ENCODE data around the gene LTBP2.

LTBP2 gene

GRCh38 chr14:74591394-74591793 lies 20.6 kb downstream of the LTBP2 start:
- no peak for DNase-seq (ENCODE audit: low read depth)

- DNase-seq (ENCODE audit: low read depth): no peak
These were observed 22.7 kb downstream of the LTBP2 start for GRCh38 chr14:74589291-74589879.

- no peak for DNase-seq (ENCODE audit: low read depth)
These were observed 24.7 kb downstream of the LTBP2 start for GRCh38 chr14:74587363-74587707.

GRCh38 chr14:74586681-74587362 lies 25.2 kb downstream of the LTBP2 start:
- no peak for DNase-seq (ENCODE audit: low read depth)

GRCh38 chr14:74585406-74586335 lies 26.4 kb downstream of the LTBP2 start:
- no peak for DNase-seq (ENCODE audit: low read depth)

GRCh38 chr14:74584951-74585350 lies 27.1 kb downstream of the LTBP2 start:
- no peak for DNase-seq (ENCODE audit: low read depth)

- no peak for DNase-seq (ENCODE audit: low read depth)
These were observed 28.2 kb downstream of the LTBP2 start for GRCh38 chr14:74583689-74584434.

- peak; percentile 85 for DNase-seq (ENCODE audit: low read depth)
These were observed 29.0 kb downstream of the LTBP2 start for GRCh38 chr14:74582910-74583581.

- DNase-seq (ENCODE audit: low read depth): no peak
These were observed 31.8 kb downstream of the LTBP2 start for GRCh38 chr14:74580275-74580672.

GRCh38 chr14:74579447-74580274 lies 32.4 kb downstream of the LTBP2 start:
- peak; percentile 29 for DNase-seq (ENCODE audit: low read depth)

- no peak for DNase-seq (ENCODE audit: low read depth)
These were observed 33.6 kb downstream of the LTBP2 start for GRCh38 chr14:74578479-74578878.

GRCh38 chr14:74577948-74578275 lies 34.1 kb downstream of the LTBP2 start:
- no peak for DNase-seq (ENCODE audit: low read depth)

GRCh38 chr14:74577247-74577947 lies 34.6 kb downstream of the LTBP2 start:
- DNase-seq (ENCODE audit: low read depth): peak; percentile 38

GRCh38 chr14:74575936-74576335 lies 36.1 kb downstream of the LTBP2 start:
- no peak for DNase-seq (ENCODE audit: low read depth)

- DNase-seq (ENCODE audit: low read depth): no peak
These were observed 36.5 kb downstream of the LTBP2 start for GRCh38 chr14:74575507-74575906.

- DNase-seq (ENCODE audit: low read depth): no peak
These were observed 37.3 kb downstream of the LTBP2 start for GRCh38 chr14:74574706-74575105.

- no peak for DNase-seq (ENCODE audit: low read depth)
These were observed 38.0 kb downstream of the LTBP2 start for GRCh38 chr14:74574090-74574433.

- DNase-seq (ENCODE audit: low read depth): no peak
These were observed 38.5 kb downstream of the LTBP2 start for GRCh38 chr14:74573421-74574089.

- DNase-seq (ENCODE audit: low read depth): peak; percentile 85
These were observed 39.2 kb downstream of the LTBP2 start for GRCh38 chr14:74572726-74573301.
